Forelimb muscle (tissue), 1 donor: ENCODE results near the gene YY2. TPM values are rescaled to one million over a fixed set of nuclear protein-coding genes. Genes with fewer than 3 reads are reported as not detected.
"Not testable (repeated sequence)": the region's sequence is repeated elsewhere in the genome, so short reads cannot be mapped to it uniquely, and the experiment has no call there.

Source experiments
- DNase-seq: peaks from one replicate; pipeline ENCODE4 v3.0.0-alpha.2; 2013; ENCODE audit warnings: low read depth
- polyA plus RNA-seq: library from polyadenylated mRNA; unstranded; fragments of 120-200 nt; gene quantifications from one replicate; pipeline ENCODE4 v1.2.1, GENCODE V29; 2013; ENCODE audit not compliant: insufficient read length

The YY2 gene
- polyA plus RNA-seq, result 1.2 TPM

- DNase-seq, result no peak
These were observed at the start of gene YY2 for GRCh38 chrX:21855937-21856415. YY2 (plus strand) TSS chrX:21855987; CDS start chrX:21856485, 498 bp downstream.

GRCh38 chrX:21806691-21807090 lies 49.1 kb upstream of the YY2 start:
- DNase-seq, result no peak

- DNase-seq, result no peak
These were observed 44.0 kb upstream of the YY2 start for GRCh38 chrX:21811832-21812231.

- DNase-seq, result no peak
These were observed 43.2 kb upstream of the YY2 start for GRCh38 chrX:21812628-21813027.

GRCh38 chrX:21813612-21814368 lies 42.0 kb upstream of the YY2 start:
- DNase-seq, result no peak

GRCh38 chrX:21816136-21816535 lies 39.7 kb upstream of the YY2 start:
- DNase-seq, result no peak

GRCh38 chrX:21820170-21820569 lies 35.6 kb upstream of the YY2 start:
- not testable (repeated sequence) for DNase-seq

- no peak for DNase-seq
These were observed 33.9 kb upstream of the YY2 start for GRCh38 chrX:21821875-21822274.

- no peak for DNase-seq
These were observed 24.3 kb upstream of the YY2 start for GRCh38 chrX:21831496-21831895.

GRCh38 chrX:21837056-21837455 lies 18.7 kb upstream of the YY2 start:
- DNase-seq, result no peak

- DNase-seq, result no peak
These were observed 16.9 kb upstream of the YY2 start for GRCh38 chrX:21838937-21839333.

GRCh38 chrX:21839334-21840192 lies 16.2 kb upstream of the YY2 start, which contains the start of gene MBTPS2:
MBTPS2 (plus strand) TSS chrX:21839617; CDS start chrX:21839735, 118 bp downstream.
- peak; percentile 71 for DNase-seq

GRCh38 chrX:21840193-21840545 lies 15.6 kb upstream of the YY2 start:
- DNase-seq, result no peak

- DNase-seq, result no peak
These were observed 12.6 kb upstream of the YY2 start for GRCh38 chrX:21843179-21843578.

GRCh38 chrX:21845096-21845495 lies 10.7 kb upstream of the YY2 start:
- no peak for DNase-seq

- DNase-seq, result no peak
These were observed 8.4 kb upstream of the YY2 start for GRCh38 chrX:21847342-21847741.

GRCh38 chrX:21853578-21853977 lies 2.2 kb upstream of the YY2 start:
- DNase-seq, result no peak

GRCh38 chrX:21856504-21856903 lies 717 bp downstream of the YY2 start:
- no peak for DNase-seq

- no peak for DNase-seq
These were observed 7.5 kb downstream of the YY2 start for GRCh38 chrX:21863241-21863640.

GRCh38 chrX:21865436-21865835 lies 9.6 kb downstream of the YY2 start:
- no peak for DNase-seq

GRCh38 chrX:21870494-21870893 lies 14.7 kb downstream of the YY2 start:
- DNase-seq, result no peak

GRCh38 chrX:21873063-21873775 lies 17.4 kb downstream of the YY2 start:
- no peak for DNase-seq
